IMR-90 (cell line): ENCODE measurements around the gene LRRN2. TPM values are rescaled to one million over a fixed set of nuclear protein-coding genes. Genes with fewer than 3 reads are reported as not detected.

Experiments
- ATAC-seq: fragments of 200-7000 bp; cut with Tn5 transposase; 2 replicates; pipeline ENCODE4 v1.9.1; 2020; ENCODE audit warnings: low read depth, mild to moderate bottlenecking, moderate library complexity
- BruUV-seq: library from RNA; stranded (reverse); fragments of 400-500 nt; replicated peaks from 2 replicates; lab custom pipeline; 2021; lab: Mats Ljungman, UMichigan
- CTCF ChIA-PET: fragments of 300-600 bp; formaldehyde crosslinking; extraction: SDS; loops from one replicate; lab custom pipeline; 2021; ENCODE audit warnings: antibody characterized with exemption; lab: Yijun Ruan, JAX
- POLR2A ChIA-PET: fragments of 300-600 bp; sonication (Branson Sonifier 250); formaldehyde crosslinking; loops from one replicate; lab custom pipeline; 2022; ENCODE audit warnings: antibody characterized with exemption; ENCODE audit not compliant: unreplicated experiment; lab: Charles Lee
- DNase-seq: peaks from one replicate; pipeline ENCODE4 v3.0.0; 2013
- H2AFZ ChIP-seq: replicated peaks from 2 replicates; pipeline ENCODE3; 2013; ENCODE audit warnings: low read length, mild to moderate bottlenecking; ENCODE audit not compliant: poor library complexity
- H2AK5ac ChIP-seq: 2 replicates; pipeline ENCODE4 v1.6.1; 2013; ENCODE audit warnings: low read depth, low read length, inconsistent platforms
- H2AK9ac ChIP-seq: replicated peaks from 2 replicates; pipeline ENCODE3; 2013; ENCODE audit warnings: mild to moderate bottlenecking, low read depth, low read length, moderate library complexity; ENCODE audit not compliant: poor library complexity
- H2BK120ac ChIP-seq: 2 replicates; pipeline ENCODE4 v1.6.1; 2013; ENCODE audit warnings: low read depth, low read length, inconsistent platforms
- H2BK15ac ChIP-seq: 3 replicates; pipeline ENCODE4 v1.6.1; 2013; ENCODE audit warnings: low read depth, low read length, inconsistent platforms
- H2BK20ac ChIP-seq: 2 replicates; pipeline ENCODE4 v1.6.1; 2013; ENCODE audit warnings: low read depth, mild to moderate bottlenecking, inconsistent platforms, low read length, moderate library complexity
- H2BK5ac ChIP-seq: 2 replicates; pipeline ENCODE4 v1.6.1; 2013; ENCODE audit warnings: mild to moderate bottlenecking, low read depth, low read length, inconsistent platforms; ENCODE audit not compliant: poor library complexity, severe bottlenecking
- H3K14ac ChIP-seq: replicated peaks from 2 replicates; pipeline ENCODE4 v1.6.1; 2013; ENCODE audit warnings: low read depth, low read length, inconsistent platforms
- H3K18ac ChIP-seq: 2 replicates; pipeline ENCODE4 v1.6.1; 2013; ENCODE audit warnings: low read depth, low read length, control low read depth
- H3K23ac ChIP-seq: 2 replicates; pipeline ENCODE4 v1.6.1; 2013; ENCODE audit warnings: low read depth, low read length, inconsistent platforms
- H3K27ac ChIP-seq: 2 replicates; pipeline ENCODE4 v1.5.1; 2013; ENCODE audit warnings: mild to moderate bottlenecking, control low read depth, low read length; ENCODE audit not compliant: insufficient read depth
- H3K27me3 ChIP-seq: 2 replicates; pipeline ENCODE4 v1.6.1; 2013; ENCODE audit warnings: low read length; ENCODE audit not compliant: control insufficient read depth, insufficient read depth
- H3K36me3 ChIP-seq: 2 replicates; pipeline ENCODE4 v1.6.1; 2013; ENCODE audit warnings: low read length, mixed read lengths; ENCODE audit not compliant: control insufficient read depth, insufficient read depth
- H3K4ac ChIP-seq: 2 replicates; pipeline ENCODE4 v1.6.1; 2013; ENCODE audit warnings: low read depth, low read length, inconsistent platforms
- H3K4me1 ChIP-seq: 2 replicates; pipeline ENCODE4 v1.6.1; 2013; ENCODE audit warnings: low read length, mixed read lengths; ENCODE audit not compliant: control insufficient read depth, insufficient read depth
- H3K4me2 ChIP-seq: 2 replicates; pipeline ENCODE4 v1.6.1; 2013; ENCODE audit warnings: low read depth, mild to moderate bottlenecking, control low read depth, low read length, moderate library complexity
- H3K4me3 ChIP-seq: 2 replicates; pipeline ENCODE4 v1.5.1; 2013; ENCODE audit warnings: low read depth, mild to moderate bottlenecking, control low read depth, low read length, moderate library complexity; ENCODE audit not compliant: insufficient read depth
- H3K56ac ChIP-seq: 2 replicates; pipeline ENCODE4 v1.6.1; 2013; ENCODE audit warnings: low read length, inconsistent platforms; ENCODE audit not compliant: insufficient read depth; ENCODE audit errors: extremely low read depth
- H3K79me1 ChIP-seq, 2 experiments: 2 replicates each; pipeline ENCODE4 v1.6.1; 2013; ENCODE audit warnings: low read length in 2 of 2, inconsistent platforms in 1 of 2, low read depth in 1 of 2
- H3K9ac ChIP-seq: 2 replicates; pipeline ENCODE4 v1.6.1; 2013; ENCODE audit warnings: low read depth, low read length, control low read depth
- H3K9me1 ChIP-seq: 2 replicates; pipeline ENCODE4 v1.6.1; 2013; ENCODE audit warnings: low read length, inconsistent platforms; ENCODE audit not compliant: insufficient read depth
- H3K9me3 ChIP-seq: 2 replicates; pipeline ENCODE4 v1.6.1; 2013; ENCODE audit warnings: low read length; ENCODE audit not compliant: control insufficient read depth, insufficient read depth
- H4K20me1 ChIP-seq: 2 replicates; pipeline ENCODE4 v1.6.1; 2013; ENCODE audit warnings: low read length, inconsistent platforms; ENCODE audit not compliant: insufficient read depth
- H4K5ac ChIP-seq: 2 replicates; pipeline ENCODE4 v1.6.1; 2013; ENCODE audit warnings: mild to moderate bottlenecking, low read depth, low read length, control low read depth
- H4K8ac ChIP-seq, 2 experiments: 2 replicates each; pipeline ENCODE4 v1.6.1; 2013; ENCODE audit warnings: low read depth in 2 of 2, low read length in 2 of 2, control low read depth in 1 of 2, inconsistent platforms in 1 of 2
- H4K91ac ChIP-seq: 2 replicates; pipeline ENCODE4 v1.6.1; 2013; ENCODE audit warnings: low read depth, low read length, inconsistent platforms; ENCODE audit not compliant: insufficient read depth
- BHLHE40 ChIP-seq: fragments of 150-350 bp; IDR thresholded peaks from 2 replicates; pipeline ENCODE4 v1.6.1; 2016; ENCODE audit warnings: mild to moderate bottlenecking, low read depth, low read length
- CEBPB ChIP-seq: IDR thresholded peaks from 2 replicates; pipeline ENCODE4 v1.6.1; 2012; ENCODE audit warnings: low read depth, low read length, improper control_type of control experiment
- CHD1 ChIP-seq: IDR thresholded peaks from 2 replicates; pipeline ENCODE4 v1.6.1; 2012; ENCODE audit warnings: low read depth, low read length, improper control_type of control experiment
- ELK1 ChIP-seq: fragments of 150-350 bp; IDR thresholded peaks from 2 replicates; pipeline ENCODE4 v1.6.1; 2016; ENCODE audit warnings: low read depth, mild to moderate bottlenecking, low read length, moderate library complexity, borderline replicate concordance
- FOS ChIP-seq: fragments of 150-350 bp; IDR thresholded peaks from 2 replicates; pipeline ENCODE4 v1.6.1; 2016; ENCODE audit warnings: low read depth, low read length
- MAFK ChIP-seq: IDR thresholded peaks from 2 replicates; pipeline ENCODE4 v1.6.1; 2012; ENCODE audit warnings: low read depth, low read length, improper control_type of control experiment
- MAZ ChIP-seq: IDR thresholded peaks from 2 replicates; pipeline ENCODE4 v1.6.1; 2012; ENCODE audit warnings: low read depth, mild to moderate bottlenecking, low read length, improper control_type of control experiment, moderate library complexity, borderline replicate concordance
- MXI1 ChIP-seq: IDR thresholded peaks from 2 replicates; pipeline ENCODE4 v1.6.1; 2012; ENCODE audit warnings: low read depth, mild to moderate bottlenecking, low read length, moderate library complexity, borderline replicate concordance
- POLR2A ChIP-seq: IDR thresholded peaks from 2 replicates; pipeline ENCODE4 v1.6.1; 2012; ENCODE audit warnings: mild to moderate bottlenecking, low read depth, low read length
- RAD21 ChIP-seq: IDR thresholded peaks from 2 replicates; pipeline ENCODE4 v1.6.1; 2012; ENCODE audit warnings: low read length, improper control_type of control experiment
- RFX5 ChIP-seq: IDR thresholded peaks from 2 replicates; pipeline ENCODE4 v1.8.0; 2012; ENCODE audit warnings: low read depth, mild to moderate bottlenecking, low read length, moderate library complexity
- SMC3 ChIP-seq: fragments of 150-350 bp; IDR thresholded peaks from 2 replicates; pipeline ENCODE4 v1.6.1; 2016; ENCODE audit warnings: low read depth, mild to moderate bottlenecking, antibody characterized with exemption, low read length, moderate library complexity
- USF2 ChIP-seq: fragments of 150-350 bp; IDR thresholded peaks from 2 replicates; pipeline ENCODE4 v1.6.1; 2017; ENCODE audit warnings: mild to moderate bottlenecking, antibody characterized with exemption, low read length, low read depth
- WGBS, 2 experiments: methylation state at CpG; one replicate each; pipeline versions ENCODE4 v1.1.5 to v1.1.7; 2013; ENCODE audit warnings: missing lambda C conversion rate in 2 of 2; ENCODE audit not compliant: insufficient read length in 1 of 2; ENCODE audit errors: extremely low coverage in 2 of 2; 5-methylcytosine and 5-hydroxymethylcytosine counted together
- dilution Hi-C: fragments of 300-500 bp; cut with HindIII; formaldehyde crosslinking; loops from one replicate; pipeline ENCODE4 v1.14.3; 2018; ENCODE audit warnings: low sequenced_read_pairs; ENCODE audit not compliant: unreplicated experiment
- in situ Hi-C: fragments of 300-500 bp; cut with MboI; formaldehyde crosslinking; loops from 3 replicates; pipeline ENCODE4 v1.14.3; 2019; ENCODE audit warnings: low sequenced_read_pairs, inconsistent platforms, mixed read lengths
- intact Hi-C: fragments of 100-400 bp; cut with micrococcal nuclease; formaldehyde crosslinking; loops from 2 replicates; pipeline ENCODE4 v1.10.0; 2022
- polyA plus RNA-seq, 3 experiments: library from polyadenylated mRNA; depleted of rRNA; stranded (reverse); fragments of >200 nt; gene quantifications; 2 replicates each; pipeline ENCODE4 v1.2.3, GENCODE V29; 2012; ENCODE audit warnings: low replicate concordance in 1 of 3
- total RNA-seq: library from RNA; depleted of rRNA; stranded (reverse); fragments of >200 nt; gene quantifications from 2 replicates; pipeline ENCODE4 v1.2.3, GENCODE V29; 2012

LRRN2 gene
- total and polyA plus RNA-seq, 2 of the 4 experiments (the other 2 are of a cell fraction), result not detected

DNA sequence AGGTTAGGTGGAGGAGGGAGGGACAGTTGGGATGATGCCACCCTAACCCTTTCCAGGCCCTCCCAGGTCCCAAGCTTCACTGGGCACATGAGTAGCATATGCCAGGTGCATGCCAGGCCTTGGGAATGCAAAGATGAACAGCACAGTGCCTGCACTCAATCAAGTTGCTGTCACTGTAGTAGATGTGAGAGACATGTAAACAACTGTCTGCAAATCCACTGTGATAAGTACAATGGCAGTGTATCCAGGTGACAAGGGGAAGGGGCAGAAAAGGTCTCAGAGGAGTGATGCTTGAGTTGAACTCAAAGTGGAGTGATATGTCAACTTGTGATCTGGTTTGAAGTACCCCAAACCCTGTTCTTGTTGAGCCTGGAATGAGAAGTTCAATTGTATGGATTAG lies 49.5 kb upstream of the LRRN2 start (continued):
- TF ChIP-seq CEBPB (no peak), RFX5 (no peak)

- ChIA-PET CTCF (no interaction called here), POLR2A (no interaction called here)
- Histone ChIP-seq H2AK5ac (no peak overlapping the region), H3K9me3 (peaks cover 2% of the 10 kb centered on the region; the same call in 1 of the 2 replicates), H4K20me1 (no peaks in the 10 kb centered on the region), H2BK120ac (no peak overlapping the region), H2BK15ac (no peak overlapping the region), H3K4me3 (no peak overlapping the region), H3K56ac (no peak overlapping the region), H3K4me1 (no peaks in the 10 kb centered on the region), H2BK20ac (no peak overlapping the region), H2AK9ac (no peak overlapping the region), H4K8ac (no peak overlapping the region), H4K5ac (no peak overlapping the region), H3K36me3 (no peaks in the 10 kb centered on the region), H3K79me1 (no peaks in the 10 kb centered on the region), H2AFZ (no peak overlapping the region), H3K9me1 (no peaks in the 10 kb centered on the region), H3K4me2 (no peak overlapping the region), H2BK5ac (no peak overlapping the region), H3K9ac (no peak overlapping the region), H3K14ac (no peak overlapping the region), H3K27ac (no peak overlapping the region), H3K23ac (no peak overlapping the region), H3K27me3 (peaks cover 19% of the 10 kb centered on the region), H3K4ac (no peak overlapping the region), H4K91ac (no peak overlapping the region), H3K18ac (no peak overlapping the region)
- dilution Hi-C loops, result no loop called here
- ATAC-seq (no peak), DNase-seq (no peak)
- in situ Hi-C loops, result no loop called here
- TF ChIP-seq FOS (no peak), CEBPB (no peak), MAFK (no peak), BHLHE40 (no peak), MXI1 (no peak), USF2 (no peak), RAD21 (no peak), ELK1 (no peak), MAZ (no peak), POLR2A (no peak), RFX5 (no peak), SMC3 (no peak), CHD1 (no peak)
- no TSS peak for BruUV-seq
- 39% methylated on average over 2 of the region's 12 CpGs; no CpG with 5 or more reads in 1 of the 2 experiments for WGBS, 2 experiments
- intact Hi-C loops, result no loop called here
These were observed 48.5 kb upstream of the LRRN2 start for GRCh38 chr1:204733869-204734596.
